HUES64 (cell line): ENCODE data around the gene HBS1L.

Experiments
- H3K27ac ChIP-seq: 2 replicates; pipeline ENCODE4 v1.7.0; 2013; ENCODE audit warnings: low read depth, low read length, inconsistent platforms
- H3K27me3 ChIP-seq: 2 replicates; pipeline ENCODE4 v1.6.1; 2013; ENCODE audit warnings: mild to moderate bottlenecking, low read length; ENCODE audit not compliant: insufficient read depth
- H3K36me3 ChIP-seq: 2 replicates; pipeline ENCODE4 v1.6.1; 2013; ENCODE audit warnings: mild to moderate bottlenecking, low read length; ENCODE audit not compliant: insufficient read depth
- H3K4me1 ChIP-seq: 2 replicates; pipeline ENCODE4 v1.6.1; 2013; ENCODE audit warnings: mild to moderate bottlenecking, low read length, moderate library complexity; ENCODE audit not compliant: insufficient read depth
- H3K4me3 ChIP-seq: 2 replicates; pipeline ENCODE4 v1.5.1; 2013; ENCODE audit warnings: mild to moderate bottlenecking, low read length, moderate library complexity
- H3K9ac ChIP-seq: 2 replicates; pipeline ENCODE4 v1.6.1; 2013; ENCODE audit warnings: mild to moderate bottlenecking, low read depth, low read length
- H3K9me3 ChIP-seq: 2 replicates; pipeline ENCODE4 v1.6.1; 2013; ENCODE audit warnings: low read depth, low read length; ENCODE audit not compliant: insufficient read depth
- WGBS: fragments of 150-250, 120-280 bp; methylation state at CpG from one replicate; pipeline ENCODE4 v1.1.7; 2013; ENCODE audit warnings: missing lambda C conversion rate; 5-methylcytosine and 5-hydroxymethylcytosine counted together

The HBS1L gene

DNA sequence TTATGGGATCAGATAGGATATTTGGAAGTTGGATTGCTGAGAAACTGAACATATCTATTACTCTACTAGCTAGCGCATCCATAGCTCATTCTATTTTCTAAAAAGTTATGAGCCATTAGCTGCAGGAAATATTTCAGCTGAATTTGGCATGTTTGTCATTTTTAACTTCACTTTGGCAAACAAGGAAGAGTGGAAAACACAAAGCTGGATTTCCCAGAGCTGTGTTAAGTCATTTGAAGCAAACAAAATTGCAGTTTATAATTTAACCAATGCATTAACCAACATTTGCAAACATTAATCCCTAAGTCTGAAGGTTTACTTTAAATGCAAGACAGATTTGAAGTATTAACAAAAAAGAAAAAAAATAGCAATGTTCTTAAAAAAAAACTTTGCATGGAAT lies 105.9 kb downstream of the HBS1L start:
- Histone ChIP-seq H3K4me1 (no peaks in the 10 kb centered on the region), H3K36me3 (no peaks in the 10 kb centered on the region), H3K9ac (no peak overlapping the region), H3K27me3 (no peaks in the 10 kb centered on the region), H3K4me3 (no peak overlapping the region), H3K27ac (no peak overlapping the region), H3K9me3 (no peaks in the 10 kb centered on the region)
- WGBS = 89% methylated on average over 1 of the region's 1 CpG

DNA sequence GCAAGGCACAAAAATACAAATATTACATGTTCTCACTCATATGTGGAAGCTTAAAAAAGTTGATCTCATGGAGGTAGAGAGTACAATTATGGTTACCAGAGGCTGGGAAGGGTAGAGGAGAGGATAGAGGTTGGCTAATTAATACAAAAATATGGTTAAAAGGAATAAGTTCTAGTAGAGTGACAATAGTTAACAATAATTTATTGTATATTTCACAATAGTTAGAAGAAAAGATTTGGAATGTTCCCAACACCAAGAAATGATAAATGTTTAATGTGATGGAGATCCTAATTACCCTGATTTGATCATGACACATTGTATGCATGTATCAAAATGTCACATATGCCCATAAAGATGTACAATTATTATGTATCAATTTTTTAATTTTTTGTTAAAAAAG lies 106.5 kb downstream of the HBS1L start:
- Histone ChIP-seq H3K4me1 (no peaks in the 10 kb centered on the region), H3K9ac (no peak overlapping the region), H3K27me3 (no peaks in the 10 kb centered on the region), H3K27ac (no peak overlapping the region), H3K36me3 (no peaks in the 10 kb centered on the region), H3K9me3 (no peaks in the 10 kb centered on the region), H3K4me3 (no peak overlapping the region)

- no peaks in the 10 kb centered on the region for H3K36me3 ChIP-seq
- no peaks in the 10 kb centered on the region for H3K9me3 ChIP-seq
- H3K4me1 ChIP-seq = no peaks in the 10 kb centered on the region
- no peak overlapping the region for H3K9ac ChIP-seq
- no peak overlapping the region for H3K27ac ChIP-seq
- no peak overlapping the region for H3K4me3 ChIP-seq
- H3K27me3 ChIP-seq = no peaks in the 10 kb centered on the region
Measured at GRCh38 chr6:134945045-134945444, 109.6 kb downstream of the HBS1L start.

DNA sequence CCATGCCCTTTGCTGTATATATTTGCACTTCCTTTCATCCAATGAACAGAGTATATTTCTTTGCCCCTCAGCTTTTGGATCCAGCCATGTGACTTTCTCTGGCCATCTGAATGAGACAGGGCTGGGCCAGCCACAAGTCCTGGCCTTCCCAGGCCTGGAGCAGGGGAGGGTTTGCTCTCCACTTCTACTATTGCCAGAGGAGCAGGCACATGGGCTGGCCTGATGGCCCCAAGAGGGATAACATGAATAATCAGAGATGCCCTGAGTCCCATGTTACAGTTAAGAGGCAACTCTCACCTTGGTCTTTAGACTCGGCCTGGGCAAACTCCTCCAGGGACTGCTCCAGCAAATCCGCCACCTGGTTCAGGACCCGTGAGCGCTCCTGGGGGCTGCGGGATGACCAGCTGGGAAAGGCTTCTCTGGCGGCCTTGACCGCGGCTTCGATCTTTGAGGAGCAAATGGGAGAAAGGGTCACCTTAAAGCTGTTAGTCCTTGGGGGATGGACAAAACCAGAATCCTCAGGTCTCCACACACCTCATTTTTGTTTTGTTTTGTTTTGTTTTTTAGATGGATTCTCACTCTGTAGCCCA lies 111.0 kb downstream of the HBS1L start:
- Histone ChIP-seq H3K36me3 (no peaks in the 10 kb centered on the region), H3K9ac (no peak overlapping the region), H3K27me3 (no peaks in the 10 kb centered on the region), H3K9me3 (no peaks in the 10 kb centered on the region), H3K4me1 (no peaks in the 10 kb centered on the region), H3K27ac (no peak overlapping the region), H3K4me3 (no peak overlapping the region)
- 96% methylated on average over 9 of the region's 9 CpGs for WGBS

- no peak overlapping the region for H3K4me3 ChIP-seq
- no peaks in the 10 kb centered on the region for H3K36me3 ChIP-seq
- no peaks in the 10 kb centered on the region for H3K27me3 ChIP-seq
- no peaks in the 10 kb centered on the region for H3K9me3 ChIP-seq
- 78% methylated on average over 5 of the region's 5 CpGs for WGBS
- no peak overlapping the region for H3K9ac ChIP-seq
- H3K4me1 ChIP-seq = no peaks in the 10 kb centered on the region
- H3K27ac ChIP-seq = no peak overlapping the region
Measured at GRCh38 chr6:134938896-134939295, 115.7 kb downstream of the HBS1L start.

DNA sequence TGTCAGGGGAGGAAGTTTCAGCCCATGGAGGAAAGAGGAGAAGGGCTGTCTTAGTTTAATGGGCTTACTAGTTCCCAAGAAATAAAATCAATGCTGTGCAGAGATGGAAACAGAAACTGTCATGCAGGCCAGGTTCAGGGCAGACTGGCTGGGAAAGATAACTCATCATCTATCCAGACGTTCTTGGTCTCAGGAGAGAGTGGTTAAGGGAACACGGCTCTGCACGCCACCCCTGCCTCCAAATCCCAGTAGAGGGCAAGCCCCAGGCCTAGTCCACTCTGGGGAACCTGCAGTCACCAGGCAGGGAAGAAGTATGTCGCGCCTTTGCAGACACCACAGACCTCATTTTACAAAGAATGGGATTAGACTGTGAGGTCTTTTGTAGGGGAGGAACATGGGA lies 117.2 kb downstream of the HBS1L start:
- Histone ChIP-seq H3K9me3 (no peaks in the 10 kb centered on the region), H3K4me1 (no peaks in the 10 kb centered on the region), H3K9ac (no peak overlapping the region), H3K4me3 (no peak overlapping the region), H3K27ac (no peak overlapping the region), H3K27me3 (no peaks in the 10 kb centered on the region), H3K36me3 (no peaks in the 10 kb centered on the region)
- WGBS = 94% methylated on average over 5 of the region's 5 CpGs

DNA sequence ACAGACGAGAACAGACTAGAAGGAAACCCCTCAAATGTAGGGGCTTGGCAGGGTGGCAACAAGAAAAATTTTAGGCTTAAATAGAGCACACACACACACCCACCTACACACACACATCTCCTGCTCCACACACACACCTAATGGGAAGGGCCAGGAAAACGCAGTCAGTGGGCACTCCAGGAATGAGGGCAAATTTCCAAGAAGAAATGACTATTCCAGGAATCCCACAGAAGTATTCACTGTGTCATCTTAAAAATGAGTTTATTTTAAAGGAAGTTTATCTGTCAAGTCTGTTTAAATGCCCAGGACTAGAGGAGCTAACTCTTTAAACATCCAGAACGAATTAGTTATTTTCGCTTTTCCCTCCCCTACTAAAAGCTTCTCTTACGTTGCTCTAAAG lies 117.7 kb downstream of the HBS1L start:
- WGBS = 95% methylated on average over 5 of the region's 5 CpGs
- no peaks in the 10 kb centered on the region for H3K4me1 ChIP-seq

GRCh38 chr6:134936476-134936875 lies 118.1 kb downstream of the HBS1L start:
- Histone ChIP-seq H3K36me3 (no peaks in the 10 kb centered on the region), H3K27ac (no peak overlapping the region), H3K9ac (no peak overlapping the region), H3K4me3 (no peak overlapping the region), H3K4me1 (no peaks in the 10 kb centered on the region), H3K27me3 (no peaks in the 10 kb centered on the region), H3K9me3 (no peaks in the 10 kb centered on the region)
- 95% methylated on average over 5 of the region's 5 CpGs for WGBS

More for the DNA sequence above, 117.7 kb downstream of the HBS1L start:
- Histone ChIP-seq H3K27ac (no peak overlapping the region), H3K9ac (no peak overlapping the region), H3K4me3 (no peak overlapping the region), H3K9me3 (no peaks in the 10 kb centered on the region), H3K36me3 (no peaks in the 10 kb centered on the region), H3K27me3 (no peaks in the 10 kb centered on the region)

DNA sequence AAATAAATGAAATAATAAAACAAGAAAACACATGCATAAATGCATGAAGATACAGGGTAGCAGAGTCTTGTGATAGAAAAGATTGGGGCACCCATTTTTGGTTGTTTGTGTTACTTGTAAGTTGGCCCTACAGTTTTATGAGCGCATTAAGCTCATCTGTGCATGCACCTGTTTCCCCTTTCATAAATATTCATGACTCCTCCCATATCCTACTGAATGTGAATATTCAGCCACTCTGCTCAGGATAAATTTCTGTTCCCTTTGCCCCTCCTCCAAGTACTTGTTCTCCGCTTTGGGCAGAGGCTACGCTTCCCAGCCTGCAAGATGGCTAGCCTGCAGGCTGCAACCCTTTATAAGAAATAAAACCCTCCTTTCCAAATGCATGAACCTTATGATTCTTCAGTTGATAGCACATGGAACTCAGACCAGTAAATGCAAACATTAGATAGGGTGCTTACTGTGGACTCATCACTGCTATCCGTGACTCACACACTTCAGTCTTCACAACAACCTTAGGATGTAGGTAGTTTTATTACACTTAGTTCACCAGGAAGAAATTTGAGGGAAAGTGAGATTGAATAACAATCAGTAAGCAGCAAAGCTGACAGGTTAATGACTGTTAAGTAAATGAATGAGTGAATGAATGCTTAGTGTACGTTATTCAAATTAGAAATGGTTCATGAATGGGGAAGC lies 119.7 kb downstream of the HBS1L start:
- H3K27ac ChIP-seq = no peak overlapping the region
- H3K36me3 ChIP-seq = no peaks in the 10 kb centered on the region
- WGBS = 86% methylated on average over 4 of the region's 5 CpGs
- H3K27me3 ChIP-seq = no peaks in the 10 kb centered on the region
- H3K9me3 ChIP-seq = no peaks in the 10 kb centered on the region
- H3K4me3 ChIP-seq = no peak overlapping the region
- no peak overlapping the region for H3K9ac ChIP-seq
- no peaks in the 10 kb centered on the region for H3K4me1 ChIP-seq

DNA sequence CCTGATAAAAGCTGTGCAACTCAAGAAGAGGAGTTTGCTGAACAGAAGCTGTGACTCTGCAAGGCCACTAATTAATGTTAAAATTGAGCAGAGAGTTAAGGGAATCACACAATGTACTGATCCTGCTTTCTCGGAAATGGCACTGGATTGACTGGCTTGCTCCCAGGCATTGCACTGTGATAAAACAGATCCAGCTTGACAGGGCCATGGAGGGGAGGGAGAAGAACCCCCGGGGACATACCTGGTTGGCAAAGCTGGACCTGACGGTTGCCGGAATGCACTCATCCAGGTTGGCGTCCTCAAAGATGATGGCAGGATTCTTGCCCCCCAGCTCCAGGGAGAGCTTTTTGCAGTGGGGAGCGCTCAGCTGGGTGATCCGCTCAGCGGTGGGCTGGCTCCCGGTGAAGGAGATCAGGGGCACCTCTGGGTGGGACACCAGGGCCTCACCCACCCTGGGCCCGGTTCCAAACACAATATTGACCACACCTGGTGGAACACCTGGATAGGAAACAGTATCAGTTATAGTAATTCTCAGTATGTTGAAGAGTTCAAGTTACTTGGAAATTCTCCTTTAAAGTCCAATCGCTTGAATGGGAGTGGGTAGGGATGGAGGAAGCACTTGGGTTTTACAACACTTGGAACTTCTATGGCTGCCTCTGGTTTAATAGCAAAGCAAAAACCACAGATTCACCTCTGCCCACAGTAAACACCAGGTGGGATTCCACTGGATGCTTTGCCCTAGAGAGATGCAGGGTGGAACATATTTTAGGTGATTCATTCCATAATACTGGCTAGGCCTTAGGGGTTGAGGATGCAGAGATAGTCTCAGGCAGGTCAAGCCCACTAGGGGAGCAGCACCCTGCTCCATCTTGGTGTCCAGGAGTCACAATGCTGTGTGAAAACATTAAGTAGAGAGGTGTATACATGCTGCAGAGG lies 121.8 kb downstream of the HBS1L start:
- 95% methylated on average over 11 of the region's 11 CpGs for WGBS
- Histone ChIP-seq H3K36me3 (no peaks in the 10 kb centered on the region), H3K9me3 (no peaks in the 10 kb centered on the region), H3K9ac (no peak overlapping the region), H3K27ac (no peak overlapping the region), H3K4me1 (no peaks in the 10 kb centered on the region), H3K27me3 (no peaks in the 10 kb centered on the region), H3K4me3 (no peak overlapping the region)

GRCh38 chr6:134932098-134932497 lies 122.5 kb downstream of the HBS1L start:
- 70% methylated on average over 5 of the region's 5 CpGs for WGBS
- H3K36me3 ChIP-seq = no peaks in the 10 kb centered on the region
- H3K27ac ChIP-seq = no peak overlapping the region
- no peaks in the 10 kb centered on the region for H3K4me1 ChIP-seq
- no peaks in the 10 kb centered on the region for H3K9me3 ChIP-seq
- no peaks in the 10 kb centered on the region for H3K27me3 ChIP-seq
- H3K4me3 ChIP-seq = no peak overlapping the region
- H3K9ac ChIP-seq = no peak overlapping the region
